AG08396 (cell line): ENCODE data around the gene RSPH9.
"Not testable (repeated sequence)": the region's sequence is repeated elsewhere in the genome, so short reads cannot be mapped to it uniquely, and the experiment has no call there.

ENCODE experiments used
- DNase-seq: peaks from one replicate; pipeline ENCODE4 v3.0.0; 2012; ENCODE audit warnings: low spot score, mixed read lengths

RSPH9 gene

GRCh38 chr6:43687437-43688347 is 42.9 kb downstream of the RSPH9 start, which contains the start of gene MRPS18A:
Gene MRPS18A (minus strand): TSS chr6:43687791. CDS start chr6:43687779, 12 bp downstream.
- peak; percentile 88 for DNase-seq

- no peak for DNase-seq
Measured at GRCh38 chr6:43689421-43689820, 44.6 kb downstream of the RSPH9 start.

DNA sequence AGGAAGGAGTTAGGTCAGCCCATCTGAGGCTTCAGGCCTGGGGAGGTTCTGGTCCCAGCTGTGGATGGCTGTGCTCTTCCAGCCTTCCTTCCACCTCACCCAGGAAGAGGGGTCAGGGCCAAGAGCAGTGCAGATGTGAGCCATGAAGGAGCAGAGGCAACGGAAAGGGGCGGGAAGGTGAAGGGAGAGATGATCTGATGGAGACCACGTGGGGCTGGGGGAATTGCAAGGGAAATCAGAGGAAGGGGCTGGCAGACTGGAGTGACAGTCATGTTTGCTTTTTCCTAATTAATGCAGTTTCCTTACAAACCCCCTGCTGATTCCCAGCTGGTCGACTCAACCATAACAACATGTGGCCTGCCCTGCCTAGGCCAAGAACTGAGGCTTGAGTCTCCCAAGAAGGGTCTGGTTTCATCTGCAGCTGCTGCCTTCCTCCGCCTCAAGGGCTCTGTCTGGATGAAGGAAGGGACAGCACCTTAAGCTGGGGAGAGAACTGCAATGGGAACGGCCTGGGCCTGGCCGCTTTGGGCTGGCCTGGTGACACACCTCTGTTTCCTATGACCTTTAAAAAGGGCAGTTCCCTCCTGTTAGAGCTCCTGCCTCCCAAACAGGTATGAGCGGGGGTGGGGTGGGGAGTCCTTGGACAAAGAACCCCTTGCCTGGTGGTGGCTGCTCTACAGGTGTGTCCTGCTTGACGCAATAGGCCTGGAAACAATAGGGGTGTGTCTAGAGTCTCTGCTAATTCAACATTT is 50.6 kb downstream of the RSPH9 start:
- no peak for DNase-seq

DNA sequence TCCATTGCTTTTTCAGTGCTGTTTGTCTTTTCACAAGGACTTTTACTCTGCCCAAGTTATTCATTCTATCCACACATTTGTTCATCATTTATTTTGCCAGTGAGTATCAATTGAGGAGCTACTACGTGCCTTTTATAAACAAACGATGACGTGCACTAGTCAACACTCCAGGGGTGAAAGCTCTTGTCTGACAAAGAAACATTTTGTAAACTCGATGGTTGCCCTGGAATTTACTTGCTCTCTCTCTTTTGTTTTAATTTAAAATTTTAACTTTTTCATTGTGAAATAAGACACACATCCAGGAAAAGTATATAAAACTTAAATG is 51.1 kb downstream of the RSPH9 start:
- no peak for DNase-seq

GRCh38 chr6:43697421-43697820 is 52.6 kb downstream of the RSPH9 start:
- no peak for DNase-seq

DNA sequence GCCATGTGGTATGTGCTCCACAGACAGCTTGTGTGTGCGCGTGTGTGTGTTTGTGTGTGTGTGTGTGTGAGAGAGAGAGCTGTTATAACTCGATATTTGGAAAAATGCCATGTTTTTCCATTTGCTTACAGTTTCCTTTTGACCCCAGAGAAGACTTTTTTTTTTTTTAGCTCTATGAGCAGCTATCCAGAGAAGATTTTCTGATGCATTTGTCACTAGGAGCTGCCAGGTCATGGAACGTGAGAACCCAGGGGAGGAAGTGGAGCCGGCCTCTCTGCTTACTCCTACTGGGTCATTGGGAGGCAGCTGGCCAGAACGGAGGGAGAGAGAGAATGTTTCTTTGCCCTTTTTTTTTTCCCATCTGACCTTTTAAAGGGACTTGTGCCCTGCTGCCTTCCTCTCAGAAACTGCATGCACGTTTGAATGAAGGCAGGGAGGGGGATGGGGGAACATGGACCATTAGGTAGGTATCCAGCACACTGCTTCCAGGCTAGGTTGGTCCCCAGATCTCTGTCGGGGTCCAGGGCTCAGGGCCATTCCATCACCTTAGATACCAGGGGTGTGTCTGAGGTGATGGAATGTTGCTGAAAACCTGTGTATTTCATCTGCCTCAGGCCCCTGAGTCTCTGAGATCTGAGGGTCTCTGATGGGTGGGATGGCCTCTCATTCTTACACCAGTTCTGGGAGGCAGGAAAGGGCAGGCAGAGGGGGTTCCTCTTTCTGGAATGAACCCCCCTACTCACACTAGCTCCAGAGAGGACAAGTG is 53.9 kb downstream of the RSPH9 start:
- DNase-seq = peak; percentile 66

DNA sequence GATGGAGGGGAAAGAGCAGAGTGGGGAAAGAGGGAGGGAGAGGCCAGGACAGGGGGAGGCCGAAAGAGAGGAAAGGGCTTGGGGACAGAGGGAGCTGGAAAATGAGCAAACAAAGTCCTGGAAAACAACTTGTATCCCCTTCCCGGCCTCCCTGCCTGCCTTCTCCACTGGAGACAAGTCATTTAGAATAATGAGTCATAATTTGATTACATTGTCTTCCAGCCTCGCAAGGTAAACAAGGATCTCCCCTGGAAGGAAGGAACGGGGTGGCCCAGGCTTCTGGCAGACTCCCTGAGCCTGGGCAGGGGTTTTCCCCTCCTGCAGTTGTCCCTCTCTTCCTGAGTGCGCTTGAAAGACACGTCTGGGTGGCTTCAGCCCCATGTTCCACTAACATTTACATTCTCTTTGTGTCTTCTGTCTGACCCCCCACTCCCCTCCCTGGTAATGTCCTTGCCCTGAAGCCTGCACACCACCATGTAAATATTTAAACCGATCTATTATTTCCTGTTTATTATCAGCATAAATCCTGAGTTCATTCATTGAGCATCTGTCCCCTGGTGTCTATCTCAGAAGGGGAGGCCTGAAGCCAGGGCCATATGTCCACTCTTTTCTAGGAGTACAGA is 54.8 kb downstream of the RSPH9 start:
- DNase-seq = no peak

DNA sequence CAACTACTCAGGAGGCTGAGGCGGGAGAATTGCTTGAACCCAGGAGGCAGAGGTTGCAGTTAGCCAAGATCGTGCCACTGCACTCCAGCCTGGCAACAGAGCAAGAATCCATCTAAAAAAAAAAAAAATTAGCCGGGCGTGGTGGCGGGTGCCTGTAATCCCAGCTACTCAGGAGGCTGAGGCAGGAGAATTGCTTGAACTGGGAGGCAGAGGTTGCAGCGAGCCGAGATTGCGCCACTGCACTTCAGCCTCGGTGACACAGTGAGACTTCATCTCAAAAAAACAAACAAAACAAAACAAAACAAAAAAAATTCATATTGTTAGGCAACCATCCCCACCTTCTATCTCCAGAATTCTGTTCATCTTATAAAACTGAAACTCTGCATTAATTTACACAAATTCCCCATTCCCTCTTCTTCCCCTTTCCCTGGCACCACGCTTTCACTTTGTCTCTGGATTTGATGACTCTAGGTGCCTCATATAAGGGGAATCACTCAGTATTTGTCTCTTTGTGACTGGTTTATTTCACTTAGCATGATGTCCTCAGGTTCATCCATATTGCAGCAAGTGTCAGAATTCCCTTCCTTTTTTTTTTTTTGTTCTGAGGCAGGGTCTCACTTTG is 56.2 kb downstream of the RSPH9 start:
- not testable (repeated sequence) for DNase-seq

DNA sequence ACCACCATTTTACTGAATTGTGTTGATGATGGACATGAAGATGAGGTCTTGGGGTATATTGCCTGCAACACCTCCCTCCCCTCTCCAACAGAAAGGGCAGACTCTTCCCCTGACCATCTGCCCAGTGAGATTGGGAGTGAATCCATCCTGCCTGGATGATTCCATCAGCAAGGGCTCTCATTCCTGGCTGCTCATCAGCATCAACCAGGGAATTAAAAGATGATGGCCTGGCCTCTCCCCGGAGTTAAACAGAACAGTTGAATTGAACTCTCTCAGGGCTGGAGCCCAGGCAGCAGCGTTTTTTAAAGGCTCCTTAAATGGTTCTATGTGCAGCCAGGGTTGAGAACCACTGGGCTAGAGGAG is 57.3 kb downstream of the RSPH9 start:
- no peak for DNase-seq

- peak; percentile 89 for DNase-seq
Measured at GRCh38 chr6:43702534-43703440, 58.0 kb downstream of the RSPH9 start.

DNA sequence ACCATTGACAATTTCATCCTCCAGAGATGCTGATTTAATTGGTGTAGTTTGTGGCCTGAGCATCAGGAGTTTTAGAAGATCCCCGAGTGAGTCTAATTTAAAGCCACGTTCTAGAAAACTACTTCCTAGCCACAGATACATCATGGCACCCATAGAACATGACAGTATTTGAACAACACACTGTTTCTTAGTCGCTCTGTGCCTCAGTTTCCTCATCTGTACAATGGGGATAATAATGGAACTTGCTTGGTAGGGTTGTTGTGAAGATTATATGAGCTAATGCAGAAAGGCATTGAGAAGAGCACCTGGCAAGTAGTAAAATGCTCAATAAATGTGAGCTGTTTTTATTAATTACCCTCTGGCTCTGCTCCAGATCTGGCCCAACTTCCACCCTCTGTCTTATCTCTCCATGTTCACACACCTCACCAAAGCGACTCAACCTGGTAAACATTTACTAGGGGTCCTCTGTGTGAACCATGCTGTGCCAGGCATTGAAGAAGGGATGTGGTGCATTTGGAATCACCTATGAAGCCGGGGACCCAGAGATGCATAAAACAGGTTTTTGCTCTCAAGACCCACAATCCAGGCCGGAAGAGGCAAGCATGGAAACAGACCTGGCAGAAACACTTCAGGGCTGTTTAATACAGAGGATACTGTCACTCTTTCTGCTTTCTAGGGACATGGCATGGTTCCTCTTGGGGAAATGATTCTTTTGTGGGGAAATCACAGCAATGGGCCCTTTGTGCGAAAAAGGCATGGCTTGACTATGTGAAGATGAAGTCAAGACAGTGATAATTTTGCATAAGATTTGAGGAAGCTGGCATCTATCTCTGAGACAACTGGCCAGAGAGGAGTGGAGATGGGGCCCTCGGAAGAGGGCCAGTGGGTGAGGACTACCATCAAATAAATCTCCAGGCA is 58.9 kb downstream of the RSPH9 start:
- DNase-seq = no peak

- DNase-seq = no peak
Measured at GRCh38 chr6:43705996-43706395, 61.2 kb downstream of the RSPH9 start.

DNA sequence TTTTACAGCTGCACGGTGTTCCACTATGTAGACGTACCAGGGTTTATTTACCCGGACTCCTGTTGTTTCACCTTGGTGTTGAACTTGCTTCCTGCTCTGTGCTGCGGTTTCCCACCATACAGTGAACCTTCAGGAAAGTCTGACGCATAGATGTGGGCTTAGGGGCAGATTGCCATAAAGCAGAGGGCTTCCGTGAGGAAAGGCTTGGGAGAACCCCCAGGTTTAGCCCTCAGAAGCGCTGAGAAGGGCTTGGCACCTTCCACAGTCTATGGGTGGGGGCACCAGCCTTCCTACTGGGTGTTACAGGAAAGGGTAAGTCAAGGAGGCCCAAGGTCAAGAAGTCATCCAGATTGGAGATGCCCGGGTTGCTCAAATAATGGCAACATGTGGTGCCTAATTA is 62.0 kb downstream of the RSPH9 start:
- DNase-seq = no peak

- DNase-seq = no peak
Measured at GRCh38 chr6:43707269-43707668, 62.4 kb downstream of the RSPH9 start.

- DNase-seq = no peak
Measured at GRCh38 chr6:43707767-43708166, 62.9 kb downstream of the RSPH9 start.

- peak; percentile 65 for DNase-seq
Measured at GRCh38 chr6:43708860-43709653, 64.2 kb downstream of the RSPH9 start.

DNA sequence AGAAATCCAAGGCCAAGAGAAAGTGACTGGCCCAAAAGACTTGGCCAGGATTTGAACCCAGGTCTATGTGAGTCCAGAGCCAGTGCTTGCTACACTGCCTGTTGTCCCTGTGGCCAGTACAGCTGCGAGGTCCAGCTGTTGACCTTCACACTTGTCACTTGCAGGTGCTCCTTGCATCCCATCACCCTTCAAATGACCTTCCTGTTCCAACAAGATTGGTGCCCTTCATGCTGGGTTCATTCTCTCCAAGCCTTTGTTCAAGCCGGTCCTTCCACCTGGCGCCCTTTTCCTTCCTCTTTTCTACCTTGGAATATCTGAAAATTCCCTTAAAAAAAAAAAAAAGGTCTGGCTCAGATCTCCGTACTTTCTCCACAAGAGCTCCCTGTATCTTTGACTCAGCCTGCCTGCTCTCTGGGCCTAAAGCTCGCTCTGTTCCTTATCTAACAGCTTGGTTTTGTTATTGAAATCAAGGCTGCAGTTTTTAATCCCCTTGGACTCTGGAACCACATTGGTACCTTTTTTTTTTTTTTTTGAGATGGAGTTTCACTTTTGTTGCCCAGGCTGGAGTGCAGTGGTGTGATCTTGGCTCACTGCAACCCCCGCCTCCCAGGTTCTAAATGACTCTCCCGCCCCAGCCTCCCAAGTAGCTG is 64.9 kb downstream of the RSPH9 start:
- no peak for DNase-seq

DNA sequence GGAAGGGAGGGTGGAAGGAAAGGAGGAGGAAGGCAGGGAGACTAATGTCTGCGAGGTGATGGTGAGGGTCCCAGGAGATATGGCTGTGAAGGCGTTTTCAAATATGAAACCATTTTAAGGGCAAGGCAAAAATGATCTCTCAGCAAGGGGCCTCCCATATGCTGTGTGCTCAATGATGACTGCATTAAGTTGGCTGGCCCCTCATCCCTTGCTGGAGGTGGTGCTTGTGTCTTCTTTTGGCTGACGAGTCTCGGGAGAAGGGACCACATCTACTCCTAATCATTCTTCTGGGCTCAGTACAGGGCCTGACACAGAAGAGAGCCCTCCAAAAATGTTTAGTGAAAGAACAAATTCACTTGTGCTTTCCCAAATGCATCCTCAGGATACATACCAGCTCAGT is 65.7 kb downstream of the RSPH9 start:
- no peak for DNase-seq
